Trophoblast cell (in vitro differentiated cells and primary cell): ENCODE data around the gene C10orf120.

Source experiments
- DNase-seq, 2 donors: peaks; one replicate each; pipeline ENCODE4 v3.0.0-alpha.2; 2016
- H2AFZ ChIP-seq: 2 replicates; pipeline ENCODE4 v1.6.1; 2013; ENCODE audit warnings: low read length, moderate library complexity, mild to moderate bottlenecking; ENCODE audit not compliant: insufficient read depth, poor library complexity
- H2AK5ac ChIP-seq: 2 replicates; pipeline ENCODE4 v1.6.1; 2013; ENCODE audit warnings: mild to moderate bottlenecking, low read length
- H2BK120ac ChIP-seq: 2 replicates; pipeline ENCODE4 v1.6.1; 2013; ENCODE audit warnings: low read length, mild to moderate bottlenecking, moderate library complexity; ENCODE audit not compliant: insufficient read depth, poor library complexity
- H2BK12ac ChIP-seq: 2 replicates; pipeline ENCODE4 v1.6.1; 2013; ENCODE audit warnings: mild to moderate bottlenecking, low read length, moderate library complexity
- H2BK5ac ChIP-seq: 2 replicates; pipeline ENCODE4 v1.6.1; 2013; ENCODE audit warnings: low read length, low read depth, moderate library complexity, mild to moderate bottlenecking; ENCODE audit not compliant: poor library complexity
- H3K14ac ChIP-seq: 2 replicates; pipeline ENCODE4 v1.6.1; 2013; ENCODE audit warnings: mild to moderate bottlenecking, low read length
- H3K18ac ChIP-seq: 2 replicates; pipeline ENCODE4 v1.6.1; 2013; ENCODE audit warnings: mild to moderate bottlenecking, low read length
- H3K23ac ChIP-seq: 2 replicates; pipeline ENCODE4 v1.6.1; 2013; ENCODE audit warnings: low read length
- H3K27ac ChIP-seq: 2 replicates; pipeline ENCODE4 v1.5.1; 2013; ENCODE audit warnings: low read depth, mild to moderate bottlenecking, inconsistent platforms, low read length, moderate library complexity
- H3K27me3 ChIP-seq: 2 replicates; pipeline ENCODE4 v1.6.1; 2013; ENCODE audit warnings: inconsistent platforms, mild to moderate bottlenecking, low read length, moderate library complexity; ENCODE audit not compliant: insufficient read depth
- H3K36me3 ChIP-seq, 2 experiments: 1 replicate in 1 of 2; 2 replicates in 1 of 2; pipeline ENCODE4 v1.6.1; 2013; ENCODE audit warnings: low read length in 2 of 2, mild to moderate bottlenecking in 2 of 2, moderate library complexity in 1 of 2; ENCODE audit not compliant: insufficient read depth in 2 of 2, control insufficient read depth in 1 of 2
- H3K4ac ChIP-seq: 2 replicates; pipeline ENCODE4 v1.6.1; 2013; ENCODE audit warnings: low read depth, mild to moderate bottlenecking, low read length, moderate library complexity
- H3K4me1 ChIP-seq, 2 experiments: 1 replicate in 1 of 2; 2 replicates in 1 of 2; pipeline ENCODE4 v1.6.1; 2013; ENCODE audit warnings: low read length in 2 of 2, mild to moderate bottlenecking in 2 of 2, moderate library complexity in 1 of 2; ENCODE audit not compliant: insufficient read depth in 2 of 2, control insufficient read depth in 1 of 2
- H3K4me2 ChIP-seq: 2 replicates; pipeline ENCODE4 v1.6.1; 2013; ENCODE audit warnings: inconsistent platforms, mild to moderate bottlenecking, low read length, moderate library complexity
- H3K4me3 ChIP-seq: 2 replicates; pipeline ENCODE4 v1.5.1; 2013; ENCODE audit warnings: mild to moderate bottlenecking, low read depth, low read length, inconsistent platforms
- H3K79me1 ChIP-seq: one replicate; pipeline ENCODE4 v1.6.1; 2013; ENCODE audit warnings: low read length
- H3K79me2 ChIP-seq: 2 replicates; pipeline ENCODE4 v1.6.1; 2013; ENCODE audit warnings: low read length, mild to moderate bottlenecking; ENCODE audit not compliant: control insufficient read depth, insufficient read depth, poor library complexity
- H3K9ac ChIP-seq: 2 replicates; pipeline ENCODE4 v1.6.1; 2013; ENCODE audit warnings: mild to moderate bottlenecking, low read length
- H3K9me3 ChIP-seq: 2 replicates; pipeline ENCODE4 v1.6.1; 2013; ENCODE audit warnings: low read depth, mild to moderate bottlenecking, control low read depth, inconsistent platforms, low read length; ENCODE audit not compliant: insufficient read depth
- H4K12ac ChIP-seq: 2 replicates; pipeline ENCODE4 v1.6.1; 2013; ENCODE audit warnings: low read depth, mild to moderate bottlenecking, low read length, moderate library complexity
- H4K8ac ChIP-seq: 2 replicates; pipeline ENCODE4 v1.6.1; 2013; ENCODE audit warnings: low read depth, mild to moderate bottlenecking, low read length, moderate library complexity
- H4K91ac ChIP-seq: one replicate; pipeline ENCODE4 v1.6.1; 2013; ENCODE audit warnings: low read depth, mild to moderate bottlenecking, low read length, moderate library complexity
- WGBS: extraction: QIAGEN DNeasy Blood & Tissue Kit; methylation state at CpG from one replicate; pipeline ENCODE4 v1.1.7; 2013; ENCODE audit warnings: missing lambda C conversion rate; ENCODE audit not compliant: insufficient read length, insufficient coverage; ENCODE audit errors: extremely low coverage; 5-methylcytosine and 5-hydroxymethylcytosine counted together

Gene C10orf120

DNA sequence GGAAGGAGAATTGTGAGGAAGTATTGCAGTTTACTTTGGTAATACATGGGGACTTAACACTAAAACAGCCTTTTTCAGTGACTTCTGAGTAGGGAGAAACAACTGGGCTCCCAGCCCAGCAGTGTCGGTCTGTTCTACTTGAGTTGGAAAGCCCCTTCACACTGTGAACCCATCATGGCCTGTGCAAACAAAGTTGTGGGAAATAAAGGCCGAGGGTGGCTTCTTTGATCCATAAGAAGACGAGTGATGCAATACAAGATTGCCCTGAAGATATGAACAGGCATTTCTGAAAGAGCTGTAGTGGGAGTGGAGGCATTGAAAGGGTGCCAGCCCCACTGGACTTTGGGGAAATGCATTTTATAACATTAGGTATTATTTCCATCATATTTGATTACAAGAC, 28.3 kb downstream of the C10orf120 start:
- Histone ChIP-seq H4K8ac (no peak overlapping the region), H3K4ac (no peak overlapping the region), H3K9ac (no peak overlapping the region), H2BK12ac (no peak overlapping the region), H2BK120ac (no peak overlapping the region), H3K14ac (no peak overlapping the region), H2BK5ac (no peak overlapping the region), H3K18ac (no peak overlapping the region), H4K91ac (no peak overlapping the region), H3K4me1 (no peaks in the 10 kb centered on the region), H3K36me3 (no peaks in the 10 kb centered on the region), H4K12ac (no peak overlapping the region), H3K27ac (no peak overlapping the region), H3K9me3 (peaks cover 4% of the 10 kb centered on the region), H2AFZ (no peak overlapping the region), H3K27me3 (no peaks in the 10 kb centered on the region), H2AK5ac (no peak overlapping the region), H3K79me2 (no peaks in the 10 kb centered on the region), H3K23ac (no peak overlapping the region), H3K79me1 (no peaks in the 10 kb centered on the region), H3K4me3 (no peak overlapping the region), H3K4me2 (no peak overlapping the region)
- no CpG with 5 or more reads among the region's 3 CpGs for WGBS
- no peak for DNase-seq

DNA sequence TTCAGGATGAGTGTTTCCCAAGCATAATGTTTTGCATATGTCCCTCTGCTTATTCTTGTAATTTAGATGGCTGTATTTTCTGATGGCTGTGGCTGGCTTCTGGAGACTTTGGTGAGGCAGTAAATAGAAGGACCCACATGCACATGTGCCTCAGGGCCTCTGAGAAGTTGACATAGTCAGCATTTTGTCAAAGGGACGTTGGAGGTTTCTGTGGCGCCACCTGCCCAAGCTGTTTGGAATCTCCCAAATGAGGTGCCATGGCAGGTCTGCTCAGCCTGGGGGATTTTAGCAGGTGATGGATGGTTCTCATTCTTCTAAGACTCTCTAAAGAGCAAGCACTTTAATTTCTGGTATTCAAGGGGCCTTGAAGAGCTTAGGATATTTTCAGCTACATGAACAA, 29.8 kb downstream of the C10orf120 start:
- Histone ChIP-seq H3K4me1 (no peaks in the 10 kb centered on the region), H3K4me2 (no peak overlapping the region), H3K23ac (no peak overlapping the region), H3K27ac (no peak overlapping the region), H4K91ac (no peak overlapping the region), H3K4ac (no peak overlapping the region), H2AFZ (no peak overlapping the region), H3K9ac (no peak overlapping the region), H3K79me2 (no peaks in the 10 kb centered on the region), H3K4me3 (no peak overlapping the region), H4K12ac (no peak overlapping the region), H2BK5ac (no peak overlapping the region), H2BK120ac (no peak overlapping the region), H3K36me3 (no peaks in the 10 kb centered on the region), H3K27me3 (no peaks in the 10 kb centered on the region), H4K8ac (no peak overlapping the region), H2AK5ac (no peak overlapping the region), H3K79me1 (no peaks in the 10 kb centered on the region), H3K18ac (no peak overlapping the region), H3K9me3 (peaks cover 4% of the 10 kb centered on the region), H2BK12ac (no peak overlapping the region), H3K14ac (no peak overlapping the region)
- no CpG with 5 or more reads among the region's 2 CpGs for WGBS
- peak in 1 of 2 donors; percentile 26 for DNase-seq

GRCh38 chr10:122669045-122669444, 30.6 kb downstream of the C10orf120 start:
- H3K79me1 ChIP-seq = no peaks in the 10 kb centered on the region

DNA sequence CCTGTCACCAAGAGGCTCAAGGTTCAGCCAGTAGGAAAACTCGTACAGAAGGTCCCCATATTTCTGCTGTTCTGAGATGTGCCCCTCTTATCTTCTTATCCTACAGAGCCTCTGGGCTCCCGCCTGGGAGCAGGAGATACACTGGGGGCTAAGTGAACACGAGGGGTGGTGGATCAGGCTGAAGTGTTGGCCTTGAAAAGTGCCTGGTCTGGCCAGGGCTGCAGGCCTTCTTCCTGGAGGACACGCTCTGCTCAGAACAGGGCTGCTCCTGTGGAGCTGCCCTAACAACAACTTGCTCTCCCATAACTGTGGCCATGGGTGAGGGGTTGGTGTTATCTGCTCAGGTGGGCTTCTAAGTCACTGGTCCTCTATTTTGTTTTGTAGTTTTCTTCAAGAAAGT, 33.7 kb downstream of the C10orf120 start:
- H3K4me2 ChIP-seq = no peak overlapping the region
- no CpG with 5 or more reads among the region's 4 CpGs for WGBS
- no peak overlapping the region for H4K91ac ChIP-seq
- H3K9ac ChIP-seq = no peak overlapping the region
- no peak overlapping the region for H3K4me3 ChIP-seq
- no peak overlapping the region for H4K8ac ChIP-seq
- DNase-seq = no peak
- no peak overlapping the region for H2BK12ac ChIP-seq
- H3K27me3 ChIP-seq = no peaks in the 10 kb centered on the region
- H3K79me1 ChIP-seq = no peaks in the 10 kb centered on the region
- no peak overlapping the region for H3K27ac ChIP-seq
- H3K14ac ChIP-seq = no peak overlapping the region
- H3K18ac ChIP-seq = no peak overlapping the region
- no peaks in the 10 kb centered on the region for H3K36me3 ChIP-seq
- H2BK5ac ChIP-seq = no peak overlapping the region
- H2BK120ac ChIP-seq = no peak overlapping the region
- no peak overlapping the region for H4K12ac ChIP-seq
- H3K79me2 ChIP-seq = no peaks in the 10 kb centered on the region
- no peak overlapping the region for H2AK5ac ChIP-seq
- no peak overlapping the region for H2AFZ ChIP-seq
- H3K23ac ChIP-seq = no peak overlapping the region
- H3K9me3 ChIP-seq = peaks cover 5% of the 10 kb centered on the region
- H3K4me1 ChIP-seq = no peaks in the 10 kb centered on the region
- no peak overlapping the region for H3K4ac ChIP-seq

More at GRCh38 chr10:122669045-122669444, 30.6 kb downstream of the C10orf120 start:
- H4K12ac ChIP-seq = no peak overlapping the region
- no peak overlapping the region for H3K14ac ChIP-seq
- no peak overlapping the region for H3K9ac ChIP-seq
- H3K27ac ChIP-seq = no peak overlapping the region
- no peak overlapping the region for H3K4ac ChIP-seq
- no peak overlapping the region for H3K4me2 ChIP-seq
- no peak overlapping the region for H3K18ac ChIP-seq
- H2BK5ac ChIP-seq = no peak overlapping the region
- H3K23ac ChIP-seq = no peak overlapping the region
- H4K91ac ChIP-seq = no peak overlapping the region
- no peaks in the 10 kb centered on the region for H3K4me1 ChIP-seq
- no peaks in the 10 kb centered on the region for H3K27me3 ChIP-seq
- DNase-seq = no peak
- H2BK120ac ChIP-seq = no peak overlapping the region
- no peak overlapping the region for H4K8ac ChIP-seq
- H2BK12ac ChIP-seq = no peak overlapping the region
- H2AFZ ChIP-seq = no peak overlapping the region
- H3K79me2 ChIP-seq = no peaks in the 10 kb centered on the region
- WGBS = no CpG with 5 or more reads among the region's 2 CpGs
- H3K36me3 ChIP-seq = no peaks in the 10 kb centered on the region
- H3K9me3 ChIP-seq = peaks cover 7% of the 10 kb centered on the region
- no peak overlapping the region for H2AK5ac ChIP-seq
- no peak overlapping the region for H3K4me3 ChIP-seq
